Measurements from ENCODE around the gene DUS3L. TPM values are rescaled to one million over a fixed set of nuclear protein-coding genes. Genes with fewer than 3 reads are reported as not detected.
A peak's percentile ranks its signal among the peaks of the same experiment; 100 is the strongest.

The DUS3L gene
- total and polyA plus RNA-seq, 2 donors (not counting 1 experiment from before 2014, with no cell fraction given), result 84.6 to 118 TPM

DNA sequence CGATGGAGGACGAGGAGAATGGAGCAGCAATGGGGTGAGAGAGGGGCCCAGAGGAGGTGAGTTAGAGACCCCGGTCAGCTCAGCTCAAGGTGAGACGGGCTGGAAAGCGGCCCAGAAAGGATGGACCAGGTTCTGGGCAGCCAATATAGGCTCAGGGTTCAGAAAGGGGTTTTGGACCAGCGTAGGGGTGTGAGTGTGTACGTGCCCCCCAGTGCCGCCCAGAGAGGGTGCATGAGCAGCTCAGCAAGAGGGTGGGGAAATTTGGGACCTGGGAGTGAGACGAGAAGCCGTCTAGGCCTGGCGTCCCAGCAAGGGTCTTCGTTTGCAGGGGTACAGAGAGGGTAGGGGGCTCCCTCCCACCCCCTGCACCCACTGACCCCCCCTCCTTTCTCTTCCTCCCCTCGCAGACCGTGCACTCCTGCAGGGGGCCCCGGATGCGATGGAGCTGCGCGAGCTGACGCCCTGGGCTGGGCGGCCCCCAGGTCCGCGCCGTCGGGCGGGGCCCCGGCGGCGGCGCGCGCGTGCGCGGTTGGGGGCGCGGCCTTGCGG is 36.5 kb upstream of the DUS3L start:
- H3K4me2 ChIP-seq (replicated peaks; ENCODE audit: low read depth, low read length, poor library complexity, severe bottlenecking), result peak overlapping the region; percentile 68
- intact Hi-C loops (cut with micrococcal nuclease), result no loop called here

More for the DNA sequence above, 36.5 kb upstream of the DUS3L start:
- POLR2A ChIA-PET, result interaction anchor here (0.6 to 0.9 kb wide), 2 partner anchors 76 to 284 kb away, joined by 3 to 9 read pairs; partner anchors contain the start of gene NDUFA11
- Mint-ChIP-seq H3K4me3 (peak overlapping the region; percentile 89), H3K27ac (peak overlapping the region; percentile 88), H3K9me3 (ENCODE audit: insufficient read depth) (no peaks in the 10 kb centered on the region), H3K4me1 (peaks cover 19% of the 10 kb centered on the region), H3K27me3 (peaks cover 4% of the 10 kb centered on the region)
- ATAC-seq (ENCODE audit: low read depth), result no peak
- no peaks in the 10 kb centered on the region for H3K79me2 ChIP-seq (ENCODE audit: control insufficient read depth, insufficient read depth, low read length)
- CTCF ChIA-PET, result interaction anchor here (1.8 kb wide), 1 partner anchor 23 kb away, joined by 6 read pairs; no protein-coding TSS in a partner anchor
- no peak overlapping the region for H3K9ac ChIP-seq (ENCODE audit: low read length)
- H3K9me3 ChIP-seq (ENCODE audit: control extremely low read depth in 1 of 3, control insufficient read depth in 2 of 3, insufficient read depth in 1 of 3, low read length in 2 of 3), result peaks cover 0 to 64% (median 0%) of the 10 kb centered on the region in 3 donors
- peak overlapping the region in 3 of 5 experiments; percentile 29 to 75 (median 36) for H3K4me3 ChIP-seq (ENCODE audit: control extremely low read depth in 1 of 5, extremely low read depth in 1 of 5, insufficient read depth in 1 of 5, low read depth in 2 of 5, low read length in 4 of 5)
- H3K27ac ChIP-seq (ENCODE audit: low read length in 2 of 2), result no peak overlapping the region
- H3K27me3 ChIP-seq (replicated peaks in 1 of 4; ENCODE audit: control extremely low read depth in 1 of 4, control insufficient read depth in 3 of 4, insufficient read depth in 4 of 4, low read length in 3 of 4), result peaks cover 0 to 28% (median 7%) of the 10 kb centered on the region in 4 experiments
- no peaks in the 10 kb centered on the region for H4K20me1 ChIP-seq (ENCODE audit: control insufficient read depth, insufficient read depth, low read length, poor library complexity, severe bottlenecking)
- no peak for TF ChIP-seq EZH2 (IDR thresholded peaks at IDR 0.05; ENCODE audit: borderline replicate concordance, insufficient read depth, low read depth, low read length, poor library complexity, severe bottlenecking)
- TF ChIP-seq, protein P1, sequence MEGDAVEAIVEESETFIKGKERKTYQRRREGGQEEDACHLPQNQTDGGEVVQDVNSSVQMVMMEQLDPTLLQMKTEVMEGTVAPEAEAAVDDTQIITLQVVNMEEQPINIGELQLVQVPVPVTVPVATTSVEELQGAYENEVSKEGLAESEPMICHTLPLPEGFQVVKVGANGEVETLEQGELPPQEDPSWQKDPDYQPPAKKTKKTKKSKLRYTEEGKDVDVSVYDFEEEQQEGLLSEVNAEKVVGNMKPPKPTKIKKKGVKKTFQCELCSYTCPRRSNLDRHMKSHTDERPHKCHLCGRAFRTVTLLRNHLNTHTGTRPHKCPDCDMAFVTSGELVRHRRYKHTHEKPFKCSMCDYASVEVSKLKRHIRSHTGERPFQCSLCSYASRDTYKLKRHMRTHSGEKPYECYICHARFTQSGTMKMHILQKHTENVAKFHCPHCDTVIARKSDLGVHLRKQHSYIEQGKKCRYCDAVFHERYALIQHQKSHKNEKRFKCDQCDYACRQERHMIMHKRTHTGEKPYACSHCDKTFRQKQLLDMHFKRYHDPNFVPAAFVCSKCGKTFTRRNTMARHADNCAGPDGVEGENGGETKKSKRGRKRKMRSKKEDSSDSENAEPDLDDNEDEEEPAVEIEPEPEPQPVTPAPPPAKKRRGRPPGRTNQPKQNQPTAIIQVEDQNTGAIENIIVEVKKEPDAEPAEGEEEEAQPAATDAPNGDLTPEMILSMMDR (IDR thresholded peaks at IDR 0.05), result no peak
- peak overlapping the region; percentile 74 for H2AFZ ChIP-seq (ENCODE audit: insufficient read depth, low read depth, low read length, poor library complexity, severe bottlenecking)
- peaks cover 16 to 30% of the 10 kb centered on the region in 2 donors for H3K4me1 ChIP-seq (ENCODE audit: control insufficient read depth in 2 of 2, insufficient read depth in 2 of 2, low read length in 2 of 2)
- H3K36me3 ChIP-seq (replicated peaks in 1 of 2; ENCODE audit: control extremely low read depth in 1 of 2, control insufficient read depth in 1 of 2, extremely low read depth in 1 of 2, insufficient read depth in 2 of 2, low read length in 1 of 2), result no peaks in the 10 kb centered on the region
- 21% methylated on average over 32 of the region's 37 CpGs for WGBS (ENCODE audit: insufficient coverage)
- peak; percentile 29 for DNase-seq
